ENCODE measurements around the gene CHMP4B. TPM values are rescaled to one million over a fixed set of nuclear protein-coding genes. Genes with fewer than 3 reads are reported as not detected.

Gene CHMP4B
- polyA plus RNA-seq, 2 of the 4 experiments (the other 2 are of a cell fraction), result 81.3 to 104 TPM

DNA sequence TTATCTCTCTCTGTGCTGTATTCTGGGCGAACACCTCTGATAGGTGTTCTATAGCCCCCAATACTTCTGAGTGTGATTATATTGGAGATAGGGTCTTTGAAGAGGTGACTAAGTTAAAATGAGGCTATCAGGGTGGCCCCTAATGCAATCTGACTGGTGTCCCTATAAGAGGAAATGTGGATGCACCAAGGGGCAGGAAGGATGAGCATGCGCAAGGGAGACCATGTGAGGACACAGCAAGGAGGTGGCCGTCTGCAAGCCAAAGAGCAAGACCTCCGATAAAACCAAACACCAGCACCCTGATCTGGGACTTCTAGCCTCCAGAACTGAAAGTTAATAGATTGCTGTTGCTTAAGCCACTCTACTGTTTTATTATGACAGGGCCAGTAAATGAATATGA, 69.2 kb downstream of the CHMP4B start:
- ATAC-seq (no peak), FAIRE-seq (no peak), DNase-seq (ENCODE audit: low read depth in 1 of 2, low spot score in 1 of 2) (no peak)
- Histone ChIP-seq H3K27ac (no peak overlapping the region), H3K4me1 (no peaks in the 10 kb centered on the region), H3K9me3 (peaks cover 21% of the 10 kb centered on the region), H3K4me2 (no peak overlapping the region), H3K4me3 (no peak overlapping the region)
- POLR2A ChIA-PET, result no interaction called here
- WGBS (ENCODE audit: missing lambda C conversion rate), result 56% methylated on average over 4 of the region's 4 CpGs
- TF ChIP-seq MAZ (IDR thresholded peaks at IDR 0.05; ENCODE audit: borderline replicate concordance, low read depth, low read length) (no peak), CHD4 (IDR thresholded peaks at IDR 0.05; ENCODE audit: borderline replicate concordance) (no peak), CBX8 (IDR thresholded peaks at IDR 0.05) (no peak), EHMT2 (IDR thresholded peaks at IDR 0.05; ENCODE audit: low read depth) (no peak), HDAC2 (IDR thresholded peaks at IDR 0.05) (no peak), HOXB13 (CRISPR knock-in tag; IDR thresholded peaks at IDR 0.05; ENCODE audit: low read depth) (no peak), CEBPB (IDR thresholded peaks at IDR 0.05) (no peak)
- CTCF ChIA-PET, result interaction anchor here (1.4 to 2.5 kb wide), 2 partner anchors 17 to 33 kb away, joined by 6 to 7 read pairs; no protein-coding TSS in a partner anchor

DNA sequence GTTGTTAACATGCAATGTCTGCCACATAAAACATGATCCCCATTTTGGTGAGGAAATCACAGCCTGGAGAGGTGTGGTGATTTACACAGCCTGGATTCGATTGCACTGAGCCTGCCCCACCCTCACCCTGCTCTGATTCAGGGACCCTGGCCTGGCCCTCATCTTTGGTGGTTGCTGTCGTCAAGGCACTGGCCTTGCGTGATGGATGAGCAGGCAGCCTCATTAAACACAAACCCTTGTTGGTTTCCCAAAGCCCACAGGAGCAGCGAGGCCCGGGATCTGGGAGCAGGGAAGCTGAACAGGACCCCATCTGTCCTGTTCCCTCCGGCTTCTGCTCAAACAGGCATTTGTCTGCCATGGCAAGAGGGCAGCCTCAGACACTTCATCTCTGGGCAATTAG, 70.8 kb downstream of the CHMP4B start:
- FAIRE-seq, result no peak
- DNase-seq (ENCODE audit: low read depth in 1 of 2, low spot score in 1 of 2), result no peak
- 71% methylated on average over 6 of the region's 6 CpGs for WGBS (ENCODE audit: missing lambda C conversion rate)
- no peak overlapping the region for H3K4me2 ChIP-seq
- no peak for ATAC-seq
- POLR2A ChIA-PET, result no interaction called here
- no peak overlapping the region for H3K27ac ChIP-seq
- H3K9me3 ChIP-seq, result peaks cover 21% of the 10 kb centered on the region
- H3K4me3 ChIP-seq, result no peak overlapping the region
- no peak for TF ChIP-seq RFX5 (IDR thresholded peaks at IDR 0.05)
- TF ChIP-seq MAFK (IDR thresholded peaks at IDR 0.05; ENCODE audit: partially characterized antibody), result no peak
- CTCF ChIA-PET, result interaction anchor here (1.4 to 2.5 kb wide), 2 partner anchors 19 to 31 kb away, joined by 6 to 7 read pairs; no protein-coding TSS in a partner anchor
- no peaks in the 10 kb centered on the region for H3K4me1 ChIP-seq

DNA sequence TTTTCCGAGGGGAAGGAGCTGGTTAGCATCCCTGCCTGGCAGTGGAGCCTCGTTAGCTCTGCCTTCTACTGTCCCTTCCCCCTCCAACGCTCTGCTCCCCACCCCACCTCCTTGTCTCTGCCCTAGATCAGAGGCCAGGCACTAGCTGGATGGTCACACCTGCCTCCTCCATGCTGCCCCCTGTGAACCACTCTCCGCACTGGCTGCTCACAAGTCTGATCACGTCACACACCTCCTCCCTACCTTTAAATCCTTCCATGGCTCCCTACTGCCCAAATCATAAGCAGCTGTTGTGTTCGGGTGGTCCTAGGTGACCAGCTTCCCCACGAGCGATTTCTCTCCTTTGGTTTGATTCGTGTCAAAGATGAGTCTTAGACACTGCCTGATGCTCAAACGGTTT, 71.3 kb downstream of the CHMP4B start:
- H3K4me1 ChIP-seq, result no peaks in the 10 kb centered on the region
- POLR2A ChIA-PET, result no interaction called here
- 45% methylated on average over 10 of the region's 10 CpGs for WGBS (ENCODE audit: missing lambda C conversion rate)

GRCh38 chr20:33883164-33883563, 72.0 kb downstream of the CHMP4B start:
- Histone ChIP-seq H3K4me2 (no peak overlapping the region), H3K9me3 (peaks cover 18% of the 10 kb centered on the region), H3K27ac (no peak overlapping the region), H3K4me3 (no peak overlapping the region), H3K4me1 (no peaks in the 10 kb centered on the region)
- ATAC-seq (no peak), DNase-seq (ENCODE audit: low read depth in 1 of 2, low spot score in 1 of 2) (no peak), FAIRE-seq (no peak)
- POLR2A ChIA-PET, result no interaction called here
- CTCF ChIA-PET, result interaction anchor here (1.1 to 2.3 kb wide), 2 partner anchors 21 to 91 kb away, joined by 3 to 4 read pairs; no protein-coding TSS in a partner anchor
- 65% methylated on average over 6 of the region's 6 CpGs for WGBS (ENCODE audit: missing lambda C conversion rate)
- TF ChIP-seq EHF (CRISPR knock-in tag; IDR thresholded peaks at IDR 0.05), result no peak
- TF ChIP-seq HEYL (CRISPR knock-in tag; IDR thresholded peaks at IDR 0.05), result no peak
- TF ChIP-seq, protein P1, sequence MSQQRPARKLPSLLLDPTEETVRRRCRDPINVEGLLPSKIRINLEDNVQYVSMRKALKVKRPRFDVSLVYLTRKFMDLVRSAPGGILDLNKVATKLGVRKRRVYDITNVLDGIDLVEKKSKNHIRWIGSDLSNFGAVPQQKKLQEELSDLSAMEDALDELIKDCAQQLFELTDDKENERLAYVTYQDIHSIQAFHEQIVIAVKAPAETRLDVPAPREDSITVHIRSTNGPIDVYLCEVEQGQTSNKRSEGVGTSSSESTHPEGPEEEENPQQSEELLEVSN (IDR thresholded peaks at IDR 0.05; ENCODE audit: borderline replicate concordance, low read depth), result no peak
- TF ChIP-seq, protein P2, sequence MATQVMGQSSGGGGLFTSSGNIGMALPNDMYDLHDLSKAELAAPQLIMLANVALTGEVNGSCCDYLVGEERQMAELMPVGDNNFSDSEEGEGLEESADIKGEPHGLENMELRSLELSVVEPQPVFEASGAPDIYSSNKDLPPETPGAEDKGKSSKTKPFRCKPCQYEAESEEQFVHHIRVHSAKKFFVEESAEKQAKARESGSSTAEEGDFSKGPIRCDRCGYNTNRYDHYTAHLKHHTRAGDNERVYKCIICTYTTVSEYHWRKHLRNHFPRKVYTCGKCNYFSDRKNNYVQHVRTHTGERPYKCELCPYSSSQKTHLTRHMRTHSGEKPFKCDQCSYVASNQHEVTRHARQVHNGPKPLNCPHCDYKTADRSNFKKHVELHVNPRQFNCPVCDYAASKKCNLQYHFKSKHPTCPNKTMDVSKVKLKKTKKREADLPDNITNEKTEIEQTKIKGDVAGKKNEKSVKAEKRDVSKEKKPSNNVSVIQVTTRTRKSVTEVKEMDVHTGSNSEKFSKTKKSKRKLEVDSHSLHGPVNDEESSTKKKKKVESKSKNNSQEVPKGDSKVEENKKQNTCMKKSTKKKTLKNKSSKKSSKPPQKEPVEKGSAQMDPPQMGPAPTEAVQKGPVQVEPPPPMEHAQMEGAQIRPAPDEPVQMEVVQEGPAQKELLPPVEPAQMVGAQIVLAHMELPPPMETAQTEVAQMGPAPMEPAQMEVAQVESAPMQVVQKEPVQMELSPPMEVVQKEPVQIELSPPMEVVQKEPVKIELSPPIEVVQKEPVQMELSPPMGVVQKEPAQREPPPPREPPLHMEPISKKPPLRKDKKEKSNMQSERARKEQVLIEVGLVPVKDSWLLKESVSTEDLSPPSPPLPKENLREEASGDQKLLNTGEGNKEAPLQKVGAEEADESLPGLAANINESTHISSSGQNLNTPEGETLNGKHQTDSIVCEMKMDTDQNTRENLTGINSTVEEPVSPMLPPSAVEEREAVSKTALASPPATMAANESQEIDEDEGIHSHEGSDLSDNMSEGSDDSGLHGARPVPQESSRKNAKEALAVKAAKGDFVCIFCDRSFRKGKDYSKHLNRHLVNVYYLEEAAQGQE (IDR thresholded peaks at IDR 0.05), result no peak
- TF ChIP-seq ELK1 (IDR thresholded peaks at IDR 0.05; ENCODE audit: low read depth, low read length), result no peak
- TF ChIP-seq RAD21 (conservative IDR thresholded peaks at IDR 0.05 in 1 of 2, IDR thresholded peaks at IDR 0.05 in 1 of 2), result no peak

More for the DNA sequence above, 71.3 kb downstream of the CHMP4B start:
- H3K4me2 ChIP-seq, result no peak overlapping the region
- ATAC-seq (no peak), FAIRE-seq (no peak), DNase-seq (ENCODE audit: low read depth in 1 of 2, low spot score in 1 of 2) (no peak)
- TF ChIP-seq ZSCAN20 (CRISPR knock-in tag; IDR thresholded peaks at IDR 0.05) (no peak), HEYL (CRISPR knock-in tag; IDR thresholded peaks at IDR 0.05) (no peak), POLR2AphosphoS2 (conservative IDR thresholded peaks at IDR 0.05; ENCODE audit: low read length) (no peak), FOXS1 (CRISPR knock-in tag; IDR thresholded peaks at IDR 0.05) (no peak)
- TF ChIP-seq, protein P3, sequence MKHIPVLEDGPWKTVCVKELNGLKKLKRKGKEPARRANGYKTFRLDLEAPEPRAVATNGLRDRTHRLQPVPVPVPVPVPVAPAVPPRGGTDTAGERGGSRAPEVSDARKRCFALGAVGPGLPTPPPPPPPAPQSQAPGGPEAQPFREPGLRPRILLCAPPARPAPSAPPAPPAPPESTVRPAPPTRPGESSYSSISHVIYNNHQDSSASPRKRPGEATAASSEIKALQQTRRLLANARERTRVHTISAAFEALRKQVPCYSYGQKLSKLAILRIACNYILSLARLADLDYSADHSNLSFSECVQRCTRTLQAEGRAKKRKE (CRISPR knock-in tag; IDR thresholded peaks at IDR 0.05; ENCODE audit: low read depth), result no peak
- TF ChIP-seq, protein P4, sequence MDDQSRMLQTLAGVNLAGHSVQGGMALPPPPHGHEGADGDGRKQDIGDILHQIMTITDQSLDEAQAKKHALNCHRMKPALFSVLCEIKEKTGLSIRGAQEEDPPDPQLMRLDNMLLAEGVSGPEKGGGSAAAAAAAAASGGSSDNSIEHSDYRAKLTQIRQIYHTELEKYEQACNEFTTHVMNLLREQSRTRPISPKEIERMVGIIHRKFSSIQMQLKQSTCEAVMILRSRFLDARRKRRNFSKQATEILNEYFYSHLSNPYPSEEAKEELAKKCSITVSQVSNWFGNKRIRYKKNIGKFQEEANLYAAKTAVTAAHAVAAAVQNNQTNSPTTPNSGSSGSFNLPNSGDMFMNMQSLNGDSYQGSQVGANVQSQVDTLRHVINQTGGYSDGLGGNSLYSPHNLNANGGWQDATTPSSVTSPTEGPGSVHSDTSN (IDR thresholded peaks at IDR 0.05), result no peak
- CTCF ChIA-PET, result interaction anchor here (1.1 to 2.5 kb wide), 2 partner anchors 19 to 21 kb away, joined by 3 to 7 read pairs; no protein-coding TSS in a partner anchor
- no peak overlapping the region for H3K27ac ChIP-seq
- no peak overlapping the region for H3K4me3 ChIP-seq
- H3K9me3 ChIP-seq, result peaks cover 21% of the 10 kb centered on the region
